Loucy (cell line): ENCODE data around the gene DEFB132.

ENCODE experiments used
- CTCF ChIP-seq: fragments of 200-600 bp; sonication (generic); conservative IDR thresholded peaks from 2 replicates; pipeline ENCODE4 v1.5.1; 2014; ENCODE audit warnings: mild to moderate bottlenecking, antibody characterized with exemption, low read length
- EZH2phosphoT487 ChIP-seq: fragments of 200-600 bp; IDR thresholded peaks from 2 replicates; pipeline ENCODE4 v1.6.1; 2018; ENCODE audit warnings: antibody characterized with exemption, mild to moderate bottlenecking, moderate library complexity, borderline replicate concordance

GRCh38 chr20:237489-237888 is 20.0 kb upstream of the DEFB132 start:
- TF ChIP-seq EZH2phosphoT487 (no peak), CTCF (no peak)
